HepG2 (cell line): ENCODE data around the gene FAM120B. TPM values are rescaled to one million over a fixed set of nuclear protein-coding genes. Genes with fewer than 3 reads are reported as not detected.

Experiments
- ATM ChIP-seq: fragments of 450-650 bp; IDR thresholded peaks from 2 replicates; pipeline ENCODE4 v1.7.1; 2017; ENCODE audit warnings: mild to moderate bottlenecking, borderline replicate concordance
- CREB1 ChIP-seq, 2 experiments: fragments of 450-650 bp in 1 of 2; IDR thresholded peaks; 2 replicates each; pipeline ENCODE4 v1.6.1; 2016 to 2017; ENCODE audit warnings: control low read depth in 1 of 2, mild to moderate bottlenecking in 1 of 2, missing compliant biosample characterization in 1 of 2, missing genetic modification characterization in 1 of 2
- DNMT3B ChIP-seq: conservative IDR thresholded peaks from 2 replicates; pipeline ENCODE4 v1.6.1; 2016; ENCODE audit warnings: missing biosample characterization, control low read depth
- FOXP1 ChIP-seq, 2 experiments: fragments of 450-650 bp in 1 of 2; IDR thresholded peaks; 2 replicates each; pipeline ENCODE4 v1.6.1; 2017 to 2018; ENCODE audit warnings: antibody characterized with exemption in 1 of 2
- HIVEP1 ChIP-seq: sonication (generic); formaldehyde crosslinking; IDR thresholded peaks from 2 replicates; pipeline ENCODE4 v1.4.0; 2020; ENCODE audit warnings: mild to moderate bottlenecking, missing genetic modification reagents
- HOXA5 ChIP-seq: sonication (generic); formaldehyde crosslinking; IDR thresholded peaks from 2 replicates; pipeline ENCODE4 v1.4.0; 2020; ENCODE audit warnings: missing genetic modification reagents
- KDM4B ChIP-seq: sonication (generic); formaldehyde crosslinking; IDR thresholded peaks from 2 replicates; pipeline ENCODE4 v1.4.0; 2020; ENCODE audit warnings: missing genetic modification reagents
- NFRKB ChIP-seq: fragments of 450-650 bp; IDR thresholded peaks from 2 replicates; pipeline ENCODE4 v1.6.1; 2017
- NONO ChIP-seq, 2 experiments: fragments of 450-650 bp in 1 of 2; sonication (generic) in 1 of 2; formaldehyde crosslinking in 1 of 2; IDR thresholded peaks in 1 of 2; conservative IDR thresholded peaks in 1 of 2; 2 replicates each; pipeline versions ENCODE4 v1.6.1 to v1.8.0; 2017 to 2022; ENCODE audit warnings: mild to moderate bottlenecking in 1 of 2, missing genetic modification reagents in 1 of 2, moderate library complexity in 1 of 2
- PHF8 ChIP-seq: sonication (generic); formaldehyde crosslinking; IDR thresholded peaks from 2 replicates; pipeline ENCODE4 v1.5.0; 2020; ENCODE audit warnings: missing genetic modification reagents
- PLRG1 ChIP-seq: fragments of 450-650 bp; conservative IDR thresholded peaks from 2 replicates; pipeline ENCODE4 v1.6.1; 2016
- SMAD3 ChIP-seq: sonication (generic); formaldehyde crosslinking; IDR thresholded peaks from 2 replicates; pipeline ENCODE4 v1.4.0; 2020; ENCODE audit warnings: missing genetic modification reagents
- SP1 ChIP-seq, 2 experiments: fragments of 450-650 bp in 1 of 2; sonication (generic) in 1 of 2; formaldehyde crosslinking in 1 of 2; IDR thresholded peaks; 2 replicates each; pipeline versions ENCODE4 v1.4.0 to v1.6.1; 2016 to 2020; ENCODE audit warnings: missing genetic modification reagents in 1 of 2
- SP140L ChIP-seq: sonication (generic); formaldehyde crosslinking; IDR thresholded peaks from 2 replicates; pipeline ENCODE4 v1.4.0; 2020; ENCODE audit warnings: missing genetic modification reagents, borderline replicate concordance
- SRSF1 ChIP-seq: fragments of 200-400 bp; formaldehyde crosslinking; optimal IDR thresholded peaks from 2 replicates; pipeline ENCODE3; 2017; ENCODE audit warnings: mild to moderate bottlenecking, low read depth, low read length, moderate library complexity
- ZNF143 ChIP-seq: sonication (generic); formaldehyde crosslinking; IDR thresholded peaks from 2 replicates; pipeline ENCODE4 v1.4.0; 2020; ENCODE audit warnings: missing genetic modification reagents
- ZNF282 ChIP-seq: fragments of 450-650 bp; IDR thresholded peaks from 2 replicates; pipeline ENCODE4 v1.6.1; 2018; ENCODE audit not compliant: partially characterized antibody
- ZNF468 ChIP-seq: sonication (generic); formaldehyde crosslinking; IDR thresholded peaks from 2 replicates; pipeline ENCODE4 v1.8.0; 2022; ENCODE audit warnings: mild to moderate bottlenecking, moderate library complexity, missing genetic modification reagents
- ZNF550 ChIP-seq: sonication (generic); formaldehyde crosslinking; IDR thresholded peaks from 2 replicates; pipeline ENCODE4 v1.4.0; 2020; ENCODE audit warnings: mild to moderate bottlenecking, missing genetic modification reagents, borderline replicate concordance
- ZNF775 ChIP-seq: sonication (generic); formaldehyde crosslinking; IDR thresholded peaks from 2 replicates; pipeline ENCODE4 v1.4.0; 2020; ENCODE audit warnings: missing genetic modification reagents, mild to moderate bottlenecking, moderate library complexity, borderline replicate concordance
- ZNF850 ChIP-seq: sonication (generic); formaldehyde crosslinking; conservative IDR thresholded peaks from 2 replicates; pipeline ENCODE4 v1.9.0; 2021; ENCODE audit warnings: mild to moderate bottlenecking, missing genetic modification reagents
- polyA plus RNA-seq, 8 experiments: library from polyadenylated mRNA; depleted of rRNA in 3 of 8; stranded (reverse) in 7 of 8; unstranded in 1 of 8; fragments of >200 nt; fragmentation: Illumina TruSeq in 4 of 8; extraction: Trizol in 4 of 8; gene quantifications; 2 replicates each; pipeline versions ENCODE4 v1.2.1 to v1.2.3, GENCODE V29; 2011 to 2016; ENCODE audit warnings: low read depth in 4 of 8, missing spikeins in 1 of 8, mixed read lengths in 1 of 8; ENCODE audit not compliant: insufficient read depth in 1 of 8
- total RNA-seq, 5 experiments: library from RNA; depleted of rRNA; stranded (reverse); fragments of >200 nt; fragmentation: Illumina TruSeq; extraction: Trizol; gene quantifications; 2 replicates each; pipeline ENCODE4 v1.2.3, GENCODE V29; 2016; ENCODE audit warnings: low read depth in 1 of 5
- TF ChIP-seq, protein P1 (sequence below): sonication (generic); formaldehyde crosslinking; IDR thresholded peaks from 2 replicates; pipeline ENCODE4 v1.5.0; 2020; ENCODE audit warnings: mild to moderate bottlenecking, missing genetic modification reagents
- TF ChIP-seq, protein P2 (sequence below): sonication (generic); formaldehyde crosslinking; IDR thresholded peaks from 2 replicates; pipeline ENCODE4 v1.5.1; 2020; ENCODE audit warnings: mild to moderate bottlenecking, moderate library complexity, missing genetic modification reagents
- TF ChIP-seq, protein P3 (sequence below): sonication (generic); formaldehyde crosslinking; IDR thresholded peaks from 2 replicates; pipeline ENCODE4 v1.9.0; 2021; ENCODE audit warnings: missing genetic modification reagents, borderline replicate concordance

FAM120B gene
- total and polyA plus RNA-seq, 2 of the 13 experiments (the other 11 are each of a cell fraction or from before 2014, with no cell fraction given): 9.2 to 10.7 TPM

DNA sequence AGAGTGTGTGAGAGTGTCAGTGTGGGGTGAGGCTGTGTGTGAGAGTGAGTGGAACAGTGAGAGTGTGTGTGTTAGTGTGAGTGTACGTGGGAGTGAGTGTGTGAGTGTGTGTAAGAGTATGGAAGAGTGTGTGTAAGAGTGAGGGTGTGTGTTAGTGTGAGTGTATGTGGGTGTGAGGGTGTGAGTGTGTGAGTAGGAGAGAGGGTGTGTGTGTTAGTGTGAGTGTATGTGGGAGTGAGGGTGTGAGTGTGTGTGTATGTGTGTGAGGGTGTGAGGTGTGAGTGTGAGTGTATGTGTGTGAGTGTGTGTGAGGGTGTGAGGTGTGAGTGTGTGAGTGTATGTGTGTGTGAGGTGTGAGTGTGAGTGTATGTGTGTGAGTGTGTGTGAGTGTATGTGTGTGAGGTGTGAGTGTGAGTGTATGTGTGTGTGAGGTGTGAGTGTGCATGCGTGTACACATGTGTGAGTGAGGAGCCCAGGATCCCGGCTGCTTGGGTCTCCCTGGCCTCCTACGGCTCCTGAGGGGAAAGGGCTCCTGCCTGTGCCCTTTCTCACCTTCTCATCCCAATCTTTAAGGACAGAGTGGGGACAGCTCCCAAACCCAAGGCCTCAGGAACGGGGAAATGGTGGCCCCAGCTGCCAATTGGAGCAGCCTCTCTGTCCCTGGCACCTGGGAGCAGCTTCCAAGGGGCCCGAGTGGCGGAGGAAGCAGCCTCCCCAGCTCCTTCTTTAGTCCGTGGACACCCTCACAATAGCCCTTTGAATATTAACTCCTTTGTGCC is 146.4 kb downstream of the FAM120B start (continued):
- TF ChIP-seq FOXP1 (IDR thresholded peaks at IDR 0.05) (peak; percentile 41; the same call in 1 of the 2 replicates), FOXP1 (CRISPR knock-in tag; IDR thresholded peaks at IDR 0.05) (no peak), SP1 (IDR thresholded peaks at IDR 0.05) (peak; percentile 47; the same call in 1 of the 2 replicates), SP1 (CRISPR knock-in tag; IDR thresholded peaks at IDR 0.05) (no peak), NONO (IDR thresholded peaks at IDR 0.05) (peak; percentile 7; the same call in 1 of the 2 replicates), NONO (CRISPR knock-in tag; conservative IDR thresholded peaks at IDR 0.05) (no peak), NFRKB (0 out of 2 replicates have a peak, but pooled peaks have one; percentile 11), SMAD3 (no peak), ZNF468 (CRISPR knock-in tag) (no peak), PHF8 (CRISPR knock-in tag) (no peak), DNMT3B (CRISPR knock-in tag) (no peak), ZNF775 (CRISPR knock-in tag) (no peak), ZNF143 (CRISPR knock-in tag) (no peak), SRSF1 (no peak), ZNF282 (peak; percentile 68), ZNF850 (CRISPR knock-in tag) (no peak), ZNF550 (CRISPR knock-in tag) (no peak), CREB1 (IDR thresholded peaks at IDR 0.05) (peak; percentile 12; the same call in 1 of the 2 replicates), CREB1 (CRISPR knock-in tag; IDR thresholded peaks at IDR 0.05) (no peak), ATM (peak; percentile 79; the same call in 1 of the 2 replicates), HIVEP1 (CRISPR knock-in tag) (no peak), SP140L (CRISPR knock-in tag) (no peak), PLRG1 (no peak), KDM4B (no peak), HOXA5 (CRISPR knock-in tag) (no peak)
- TF ChIP-seq, protein P1, sequence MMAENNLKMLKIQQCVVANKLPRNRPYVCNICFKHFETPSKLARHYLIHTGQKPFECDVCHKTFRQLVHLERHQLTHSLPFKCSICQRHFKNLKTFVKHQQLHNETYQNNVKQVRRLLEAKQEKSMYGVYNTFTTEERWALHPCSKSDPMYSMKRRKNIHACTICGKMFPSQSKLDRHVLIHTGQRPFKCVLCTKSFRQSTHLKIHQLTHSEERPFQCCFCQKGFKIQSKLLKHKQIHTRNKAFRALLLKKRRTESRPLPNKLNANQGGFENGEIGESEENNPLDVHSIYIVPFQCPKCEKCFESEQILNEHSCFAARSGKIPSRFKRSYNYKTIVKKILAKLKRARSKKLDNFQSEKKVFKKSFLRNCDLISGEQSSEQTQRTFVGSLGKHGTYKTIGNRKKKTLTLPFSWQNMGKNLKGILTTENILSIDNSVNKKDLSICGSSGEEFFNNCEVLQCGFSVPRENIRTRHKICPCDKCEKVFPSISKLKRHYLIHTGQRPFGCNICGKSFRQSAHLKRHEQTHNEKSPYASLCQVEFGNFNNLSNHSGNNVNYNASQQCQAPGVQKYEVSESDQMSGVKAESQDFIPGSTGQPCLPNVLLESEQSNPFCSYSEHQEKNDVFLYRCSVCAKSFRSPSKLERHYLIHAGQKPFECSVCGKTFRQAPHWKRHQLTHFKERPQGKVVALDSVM: no peak
- TF ChIP-seq, protein P2, sequence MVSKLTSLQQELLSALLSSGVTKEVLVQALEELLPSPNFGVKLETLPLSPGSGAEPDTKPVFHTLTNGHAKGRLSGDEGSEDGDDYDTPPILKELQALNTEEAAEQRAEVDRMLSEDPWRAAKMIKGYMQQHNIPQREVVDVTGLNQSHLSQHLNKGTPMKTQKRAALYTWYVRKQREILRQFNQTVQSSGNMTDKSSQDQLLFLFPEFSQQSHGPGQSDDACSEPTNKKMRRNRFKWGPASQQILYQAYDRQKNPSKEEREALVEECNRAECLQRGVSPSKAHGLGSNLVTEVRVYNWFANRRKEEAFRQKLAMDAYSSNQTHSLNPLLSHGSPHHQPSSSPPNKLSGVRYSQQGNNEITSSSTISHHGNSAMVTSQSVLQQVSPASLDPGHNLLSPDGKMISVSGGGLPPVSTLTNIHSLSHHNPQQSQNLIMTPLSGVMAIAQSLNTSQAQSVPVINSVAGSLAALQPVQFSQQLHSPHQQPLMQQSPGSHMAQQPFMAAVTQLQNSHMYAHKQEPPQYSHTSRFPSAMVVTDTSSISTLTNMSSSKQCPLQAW (CRISPR knock-in tag): no peak
- TF ChIP-seq, protein P3, sequence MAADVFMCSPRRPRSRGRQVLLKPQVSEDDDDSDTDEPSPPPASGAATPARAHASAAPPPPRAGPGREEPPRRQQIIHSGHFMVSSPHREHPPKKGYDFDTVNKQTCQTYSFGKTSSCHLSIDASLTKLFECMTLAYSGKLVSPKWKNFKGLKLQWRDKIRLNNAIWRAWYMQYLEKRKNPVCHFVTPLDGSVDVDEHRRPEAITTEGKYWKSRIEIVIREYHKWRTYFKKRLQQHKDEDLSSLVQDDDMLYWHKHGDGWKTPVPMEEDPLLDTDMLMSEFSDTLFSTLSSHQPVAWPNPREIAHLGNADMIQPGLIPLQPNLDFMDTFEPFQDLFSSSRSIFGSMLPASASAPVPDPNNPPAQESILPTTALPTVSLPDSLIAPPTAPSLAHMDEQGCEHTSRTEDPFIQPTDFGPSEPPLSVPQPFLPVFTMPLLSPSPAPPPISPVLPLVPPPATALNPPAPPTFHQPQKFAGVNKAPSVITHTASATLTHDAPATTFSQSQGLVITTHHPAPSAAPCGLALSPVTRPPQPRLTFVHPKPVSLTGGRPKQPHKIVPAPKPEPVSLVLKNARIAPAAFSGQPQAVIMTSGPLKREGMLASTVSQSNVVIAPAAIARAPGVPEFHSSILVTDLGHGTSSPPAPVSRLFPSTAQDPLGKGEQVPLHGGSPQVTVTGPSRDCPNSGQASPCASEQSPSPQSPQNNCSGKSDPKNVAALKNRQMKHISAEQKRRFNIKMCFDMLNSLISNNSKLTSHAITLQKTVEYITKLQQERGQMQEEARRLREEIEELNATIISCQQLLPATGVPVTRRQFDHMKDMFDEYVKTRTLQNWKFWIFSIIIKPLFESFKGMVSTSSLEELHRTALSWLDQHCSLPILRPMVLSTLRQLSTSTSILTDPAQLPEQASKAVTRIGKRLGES (CRISPR knock-in tag): no peak
